H1 (cell line): ENCODE results near the gene TP53I11. TPM values are rescaled to one million over a fixed set of nuclear protein-coding genes. Genes with fewer than 3 reads are reported as not detected.
A peak's percentile ranks its signal among the peaks of the same experiment; 100 is the strongest.

Experiments used
- CTCF ChIA-PET: fragments of 300-600 bp; sonication (Branson Sonifier 250); formaldehyde crosslinking; loops from one replicate; lab custom pipeline; 2021; ENCODE audit not compliant: partially characterized antibody; lab: Charles Lee
- POLR2A ChIA-PET: fragments of 300-600 bp; sonication (Branson Sonifier 250); formaldehyde crosslinking; loops from one replicate; lab custom pipeline; 2021; ENCODE audit warnings: inconsistent platforms; ENCODE audit not compliant: partially characterized antibody; lab: Charles Lee
- DNase-seq, 2 experiments: peaks; one replicate each; pipeline versions ENCODE4 v3.0.0 to v3.0.0-alpha.2; 2010 to 2022; ENCODE audit warnings: low spot score in 2 of 2, low read depth in 1 of 2, mixed read lengths in 1 of 2
- FAIRE-seq: peaks from 2 replicates; lab custom pipeline; 2011; peaks lifted over from hg19 to GRCh38; lab: Jason Lieb, UNC
- H2AFZ ChIP-seq: 2 replicates; pipeline ENCODE4 v1.8.1; 2012; ENCODE audit warnings: low read length, inconsistent platforms
- H2AK5ac ChIP-seq: 2 replicates; pipeline ENCODE4 v1.6.1; 2013; ENCODE audit warnings: low read depth, low read length
- H2BK120ac ChIP-seq: replicated peaks from 2 replicates; pipeline ENCODE3; 2013; ENCODE audit warnings: low read depth, low read length, inconsistent platforms
- H2BK12ac ChIP-seq: 2 replicates; pipeline ENCODE4 v1.6.1; 2013; ENCODE audit warnings: low read depth, low read length
- H2BK15ac ChIP-seq: 2 replicates; pipeline ENCODE4 v1.6.1; 2013; ENCODE audit warnings: low read length
- H2BK20ac ChIP-seq: 2 replicates; pipeline ENCODE4 v1.6.1; 2013; ENCODE audit warnings: low read length
- H2BK5ac ChIP-seq: 2 replicates; pipeline ENCODE4 v1.6.1; 2013; ENCODE audit warnings: low read depth, low read length
- H3K14ac ChIP-seq: 2 replicates; pipeline ENCODE4 v1.6.1; 2013; ENCODE audit warnings: inconsistent platforms; ENCODE audit not compliant: insufficient read length
- H3K18ac ChIP-seq: 2 replicates; pipeline ENCODE4 v1.6.1; 2013; ENCODE audit warnings: low read length; ENCODE audit errors: extremely low read depth
- H3K23ac ChIP-seq: 2 replicates; pipeline ENCODE4 v1.6.1; 2013; ENCODE audit warnings: inconsistent platforms; ENCODE audit not compliant: insufficient read length
- H3K23me2 ChIP-seq: 2 replicates; pipeline ENCODE4 v1.6.1; 2013; ENCODE audit warnings: low read depth, low read length
- H3K27ac ChIP-seq: 2 replicates; pipeline ENCODE4 v1.6.1; 2011; ENCODE audit warnings: low read depth, low read length, inconsistent platforms
- H3K27me3 ChIP-seq, 4 experiments: replicated peaks in 1 of 4; 1 replicate in 1 of 4; 2 replicates in 3 of 4; pipeline versions ENCODE4 v1.6.1 to v1.8.1; 2011 to 2013; ENCODE audit warnings: low read length in 3 of 4, mild to moderate bottlenecking in 3 of 4, inconsistent platforms in 2 of 4, mixed read lengths in 2 of 4, moderate library complexity in 1 of 4; ENCODE audit not compliant: control insufficient read depth in 3 of 4, insufficient read depth in 3 of 4; ENCODE audit errors: extremely low read depth in 1 of 4
- H3K36me3 ChIP-seq, 4 experiments: 2 replicates each; pipeline versions ENCODE4 v1.6.1 to v1.8.1; 2011 to 2013; ENCODE audit warnings: mild to moderate bottlenecking in 4 of 4, low read length in 3 of 4, moderate library complexity in 2 of 4, control low read depth in 1 of 4, inconsistent platforms in 1 of 4; ENCODE audit not compliant: insufficient read depth in 4 of 4, control insufficient read depth in 2 of 4
- H3K4ac ChIP-seq: replicated peaks from 2 replicates; pipeline ENCODE3; 2013; ENCODE audit warnings: low read length, low read depth, mixed read lengths, inconsistent platforms; ENCODE audit not compliant: insufficient read length
- H3K4me1 ChIP-seq, 4 experiments: replicated peaks in 1 of 4; 1 replicate in 1 of 4; 2 replicates in 3 of 4; pipeline versions ENCODE4 v1.6.1 to v1.8.1; 2011 to 2013; ENCODE audit warnings: low read length in 3 of 4, inconsistent platforms in 2 of 4, mixed read lengths in 1 of 4; ENCODE audit not compliant: insufficient read depth in 4 of 4, control insufficient read depth in 3 of 4
- H3K4me2 ChIP-seq, 2 experiments: 2 replicates each; pipeline versions ENCODE4 v1.6.1 to v1.8.1; 2011 to 2013; ENCODE audit warnings: low read depth in 2 of 2, low read length in 2 of 2, control low read depth in 1 of 2, inconsistent platforms in 1 of 2, mild to moderate bottlenecking in 1 of 2; ENCODE audit not compliant: insufficient read depth in 1 of 2
- H3K4me3 ChIP-seq, 4 experiments: fragments of 200-600, 300-600 bp in 1 of 4; sonication (generic), shearing (Covaris generic), sonication (Bioruptor Twin) in 1 of 4; 2 replicates each; pipeline versions ENCODE4 v1.5.1 to v1.8.1; 2011 to 2016; ENCODE audit warnings: low read length in 4 of 4, low read depth in 3 of 4, control low read depth in 2 of 4, inconsistent platforms in 2 of 4, mild to moderate bottlenecking in 2 of 4, mixed read lengths in 1 of 4, moderate library complexity in 1 of 4; ENCODE audit not compliant: insufficient read depth in 2 of 4; ENCODE audit errors: extremely low read depth in 1 of 4
- H3K56ac ChIP-seq: replicated peaks from 2 replicates; pipeline ENCODE3; 2013; ENCODE audit warnings: low read depth, mild to moderate bottlenecking, mixed read lengths, low read length, inconsistent platforms; ENCODE audit not compliant: insufficient read length
- H3K79me1 ChIP-seq: 2 replicates; pipeline ENCODE4 v1.6.1; 2013; ENCODE audit warnings: low read depth, low read length, control low read depth
- H3K79me2 ChIP-seq, 2 experiments: 2 replicates each; pipeline versions ENCODE4 v1.6.1 to v1.8.1; 2012 to 2013; ENCODE audit warnings: low read length in 2 of 2, mild to moderate bottlenecking in 2 of 2, inconsistent platforms in 1 of 2; ENCODE audit not compliant: insufficient read depth in 2 of 2, control insufficient read depth in 1 of 2
- H3K9ac ChIP-seq, 4 experiments: replicated peaks in 1 of 4; 1 replicate in 1 of 4; 2 replicates in 3 of 4; pipeline versions ENCODE4 v1.6.1 to v1.8.1; 2011 to 2013; ENCODE audit warnings: low read depth in 3 of 4, low read length in 3 of 4, control low read depth in 2 of 4, mild to moderate bottlenecking in 2 of 4, moderate library complexity in 2 of 4, inconsistent platforms in 1 of 4; ENCODE audit errors: extremely low read depth in 1 of 4
- H3K9me3 ChIP-seq, 2 experiments: 2 replicates each; pipeline versions ENCODE4 v1.6.1 to v1.8.1; 2012 to 2013; ENCODE audit warnings: mild to moderate bottlenecking in 2 of 2, moderate library complexity in 2 of 2, control low read depth in 1 of 2, inconsistent platforms in 1 of 2, low read depth in 1 of 2, low read length in 1 of 2, mixed read lengths in 1 of 2; ENCODE audit not compliant: insufficient read depth in 2 of 2
- H4K20me1 ChIP-seq, 2 experiments: replicated peaks in 1 of 2; 2 replicates each; pipeline versions ENCODE3 to v1.8.1; 2011 to 2013; ENCODE audit warnings: inconsistent platforms in 2 of 2, low read length in 2 of 2, mild to moderate bottlenecking in 1 of 2; ENCODE audit not compliant: insufficient read depth in 2 of 2, control insufficient read depth in 1 of 2
- H4K5ac ChIP-seq: 2 replicates; pipeline ENCODE4 v1.6.1; 2013; ENCODE audit warnings: low read length, low read depth, mixed read lengths, inconsistent platforms; ENCODE audit not compliant: insufficient read length
- H4K8ac ChIP-seq: 2 replicates; pipeline ENCODE4 v1.8.0; 2013; ENCODE audit warnings: mild to moderate bottlenecking, moderate library complexity, low read length, inconsistent platforms; ENCODE audit not compliant: insufficient read depth; ENCODE audit errors: extremely low read depth
- H4K91ac ChIP-seq: replicated peaks from 2 replicates; pipeline ENCODE3; 2013; ENCODE audit warnings: low read length, mixed read lengths, inconsistent platforms; ENCODE audit not compliant: insufficient read length
- CREB1 ChIP-seq: IDR thresholded peaks from 2 replicates; pipeline ENCODE4 v1.6.1; 2012; ENCODE audit warnings: inconsistent platforms
- CTBP2 ChIP-seq: IDR thresholded peaks from 2 replicates; pipeline ENCODE4 v1.7.0; 2011; ENCODE audit warnings: borderline replicate concordance, mild to moderate bottlenecking, moderate library complexity, mixed read lengths, low read length; ENCODE audit not compliant: insufficient read depth, insufficient read length
- RFX5 ChIP-seq: IDR thresholded peaks from 2 replicates; pipeline ENCODE4 v1.6.1; 2011; ENCODE audit warnings: low read depth, low read length, improper control_type of control experiment, borderline replicate concordance
- WGBS, 2 experiments: shearing (Covaris generic) in 1 of 2; methylation state at CpG; one replicate each; pipeline versions ENCODE4 v1.1.6 to v1.1.7; 2013 to 2015; ENCODE audit warnings: low lambda C conversion rate in 2 of 2, mixed read lengths in 2 of 2, inconsistent platforms in 1 of 2, low coverage in 1 of 2, missing lambda C conversion rate in 1 of 2; ENCODE audit not compliant: insufficient replicate concordance in 2 of 2, insufficient coverage in 1 of 2, insufficient read length in 1 of 2; ENCODE audit errors: extremely low coverage in 1 of 2, missing lambda C conversion rate in 1 of 2; 5-methylcytosine and 5-hydroxymethylcytosine counted together
- polyA plus RNA-seq, 7 experiments: library from polyadenylated mRNA; depleted of rRNA in 3 of 7; stranded (reverse) in 5 of 7; unstranded in 2 of 7; fragments of >200 nt in 5 of 7; fragments of 200-250 nt in 2 of 7; gene quantifications; 1 replicate in 5 of 7; 2 replicates in 1 of 7; 4 replicates in 1 of 7; pipeline versions ENCODE4 v1.2.1 to v1.2.3, GENCODE V29; 2011 to 2013; ENCODE audit warnings: missing spikeins in 2 of 7, mixed read lengths in 2 of 7
- total RNA-seq: library from RNA; stranded (reverse); fragmentation: NEBNext Ultra II Directional; extraction: Animal tissue kit (Norgen Biotek cat#: 25700); gene quantifications from 2 replicates; pipeline ENCODE4 v1.2.1, GENCODE V29; 2021

Gene TP53I11
- total and polyA plus RNA-seq, 2 of the 8 experiments (the other 6 are each of a cell fraction or from before 2014, with no cell fraction given) = 34.0 to 46.3 TPM

- H3K56ac ChIP-seq = no peak overlapping the region
- no peak overlapping the region for H2AK5ac ChIP-seq
- H3K36me3 ChIP-seq = no peaks in the 10 kb centered on the region
- H4K20me1 ChIP-seq = peaks cover 0 to 2% of the 10 kb centered on the region in 2 experiments
- DNase-seq = no peak
- CTCF ChIA-PET = interaction anchor here (0.8 to 18.7 kb wide), 19 partner anchors 8 to 230 kb away, joined by 3 to 261 read pairs (median 4); no protein-coding TSS in a partner anchor
- peaks cover 16 to 54% (median 33%) of the 10 kb centered on the region in 4 experiments for H3K4me1 ChIP-seq
- no peak for FAIRE-seq
- H3K27me3 ChIP-seq = no peaks in the 10 kb centered on the region; a peak in 1 of 7 replicates
- no peak overlapping the region for H3K4me2 ChIP-seq
- H3K79me2 ChIP-seq = peaks cover 5 to 12% of the 10 kb centered on the region in 2 experiments; a peak in 3 of 4 replicates
- peak overlapping the region; percentile 30 for H4K91ac ChIP-seq
- H3K9ac ChIP-seq = no peak overlapping the region
- H2AFZ ChIP-seq = no peak overlapping the region
- H4K5ac ChIP-seq = no peak overlapping the region
- no peak overlapping the region for H3K4ac ChIP-seq
- H3K14ac ChIP-seq = no peak overlapping the region
- no peak for TF ChIP-seq RFX5
- no peak for TF ChIP-seq CTBP2
- no peak for TF ChIP-seq CREB1
- H3K4me3 ChIP-seq = no peak overlapping the region
- peak overlapping the region; percentile 66; the same call in 1 of the 2 replicates for H2BK20ac ChIP-seq
- H4K8ac ChIP-seq = no peak overlapping the region
- 66% methylated on average over 3 of the region's 3 CpGs; no CpG with 5 or more reads in 1 of the 2 experiments for WGBS, 2 experiments
- H3K23me2 ChIP-seq = peaks cover 2% of the 10 kb centered on the region; the same call in 1 of the 2 replicates
- peak overlapping the region; percentile 19; the same call in 1 of the 2 replicates for H2BK15ac ChIP-seq
- POLR2A ChIA-PET = interaction anchor here (0.8 to 1.7 kb wide), 6 partner anchors 8 to 142 kb away, joined by 3 to 5 read pairs (median 3); no protein-coding TSS in a partner anchor
- no peak overlapping the region for H3K23ac ChIP-seq
- H3K9me3 ChIP-seq = no peaks in the 10 kb centered on the region
- H2BK120ac ChIP-seq = no peak overlapping the region
- H2BK5ac ChIP-seq = no peak overlapping the region
- H2BK12ac ChIP-seq = peak overlapping the region; percentile 71; the same call in 1 of the 2 replicates
- peaks cover 8% of the 10 kb centered on the region for H3K79me1 ChIP-seq
- no peak overlapping the region for H3K27ac ChIP-seq
- peak overlapping the region; percentile 39; the same call in 1 of the 2 replicates for H3K18ac ChIP-seq
Measured at GRCh38 chr11:44952500-44953260, 2.0 kb upstream of the TP53I11 start.
